Measurements from ENCODE around the gene CLEC18B.

GRCh38 chr16:74466872-74467271 lies 45.6 kb upstream of the CLEC18B start:
- TF ChIP-seq CTCF (IDR thresholded peaks at IDR 0.05) (no peak), POLR2AphosphoS5 (IDR thresholded peaks at IDR 0.05) (no peak)

Data from prostate gland (tissue), 2 donors.